HepG2 (cell line): Measurements from ENCODE around the gene PLXND1. TPM values are rescaled to one million over a fixed set of nuclear protein-coding genes. Genes with fewer than 3 reads are reported as not detected.

ENCODE experiments used
- SALL1 ChIP-seq: sonication (generic); formaldehyde crosslinking; IDR thresholded peaks from 2 replicates; pipeline ENCODE4 v1.8.0; 2022; ENCODE audit warnings: mild to moderate bottlenecking, missing genetic modification reagents
- STAG1 ChIP-seq: sonication (generic); formaldehyde crosslinking; IDR thresholded peaks from 2 replicates; pipeline ENCODE4 v1.4.0; 2020; ENCODE audit warnings: missing genetic modification reagents
- ZFY ChIP-seq: sonication (generic); formaldehyde crosslinking; IDR thresholded peaks from 2 replicates; pipeline ENCODE4 v1.4.0; 2020; ENCODE audit warnings: missing genetic modification reagents
- polyA plus RNA-seq, 8 experiments: library from polyadenylated mRNA; depleted of rRNA in 3 of 8; stranded (reverse) in 7 of 8; unstranded in 1 of 8; fragments of >200 nt; fragmentation: Illumina TruSeq in 4 of 8; extraction: Trizol in 4 of 8; gene quantifications; 2 replicates each; pipeline versions ENCODE4 v1.2.1 to v1.2.3, GENCODE V29; 2011 to 2016; ENCODE audit warnings: low read depth in 4 of 8, missing spikeins in 1 of 8, mixed read lengths in 1 of 8; ENCODE audit not compliant: insufficient read depth in 1 of 8
- total RNA-seq, 5 experiments: library from RNA; depleted of rRNA; stranded (reverse); fragments of >200 nt; fragmentation: Illumina TruSeq; extraction: Trizol; gene quantifications; 2 replicates each; pipeline ENCODE4 v1.2.3, GENCODE V29; 2016; ENCODE audit warnings: low read depth in 1 of 5
- TF ChIP-seq, protein P1 (sequence below): sonication (generic); formaldehyde crosslinking; conservative IDR thresholded peaks from 2 replicates; pipeline ENCODE4 v1.4.0; 2020; ENCODE audit warnings: mild to moderate bottlenecking, missing genetic modification reagents, moderate library complexity
- TF ChIP-seq, protein P2 (sequence below): sonication (generic); formaldehyde crosslinking; IDR thresholded peaks from 2 replicates; pipeline ENCODE4 v1.4.0; 2020; ENCODE audit warnings: missing genetic modification reagents
- TF ChIP-seq, protein P3 (sequence below): IDR thresholded peaks from 2 replicates; pipeline ENCODE4 v1.6.1; 2018; ENCODE audit warnings: missing genetic modification reagents, mild to moderate bottlenecking, missing compliant biosample characterization

PLXND1 gene
- total and polyA plus RNA-seq, 2 of the 13 experiments (the other 11 are each of a cell fraction or from before 2014, with no cell fraction given): 15.9 to 42.0 TPM

DNA sequence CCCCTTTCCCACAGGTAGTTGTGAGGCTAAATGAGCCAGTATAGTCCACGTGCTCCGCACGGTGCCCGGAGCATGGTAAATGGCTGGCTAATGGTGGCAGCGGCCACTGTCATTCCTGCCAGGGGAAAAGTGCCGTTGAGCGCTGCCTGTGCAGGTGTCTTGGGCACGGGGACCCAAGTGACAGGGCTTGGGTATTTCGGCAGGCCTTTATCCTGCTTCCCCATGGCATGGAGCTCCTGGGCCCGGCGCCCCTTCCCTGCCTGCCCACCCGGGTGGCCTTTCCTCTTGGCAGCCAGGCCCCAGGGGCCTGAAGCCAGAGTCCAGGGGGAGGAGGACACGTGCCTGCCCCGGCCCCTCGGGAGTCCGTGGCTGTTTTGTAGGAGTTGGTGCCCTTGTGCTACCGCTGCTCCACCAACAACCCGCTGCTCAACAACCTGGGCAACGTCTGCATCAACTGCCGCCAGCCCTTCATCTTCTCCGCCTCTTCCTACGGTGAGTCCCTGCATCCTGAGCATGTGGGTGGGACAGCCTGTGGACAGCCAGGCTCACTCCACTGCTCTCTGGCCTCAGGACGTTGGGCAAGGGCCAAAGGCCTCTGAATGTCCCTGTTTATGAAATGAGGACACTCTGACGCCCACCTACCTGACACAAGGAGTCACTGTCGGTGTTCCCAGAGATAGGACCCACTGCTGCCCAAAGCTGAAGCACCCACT lies 91.2 kb downstream of the PLXND1 start (continued):
- TF ChIP-seq, protein P1, sequence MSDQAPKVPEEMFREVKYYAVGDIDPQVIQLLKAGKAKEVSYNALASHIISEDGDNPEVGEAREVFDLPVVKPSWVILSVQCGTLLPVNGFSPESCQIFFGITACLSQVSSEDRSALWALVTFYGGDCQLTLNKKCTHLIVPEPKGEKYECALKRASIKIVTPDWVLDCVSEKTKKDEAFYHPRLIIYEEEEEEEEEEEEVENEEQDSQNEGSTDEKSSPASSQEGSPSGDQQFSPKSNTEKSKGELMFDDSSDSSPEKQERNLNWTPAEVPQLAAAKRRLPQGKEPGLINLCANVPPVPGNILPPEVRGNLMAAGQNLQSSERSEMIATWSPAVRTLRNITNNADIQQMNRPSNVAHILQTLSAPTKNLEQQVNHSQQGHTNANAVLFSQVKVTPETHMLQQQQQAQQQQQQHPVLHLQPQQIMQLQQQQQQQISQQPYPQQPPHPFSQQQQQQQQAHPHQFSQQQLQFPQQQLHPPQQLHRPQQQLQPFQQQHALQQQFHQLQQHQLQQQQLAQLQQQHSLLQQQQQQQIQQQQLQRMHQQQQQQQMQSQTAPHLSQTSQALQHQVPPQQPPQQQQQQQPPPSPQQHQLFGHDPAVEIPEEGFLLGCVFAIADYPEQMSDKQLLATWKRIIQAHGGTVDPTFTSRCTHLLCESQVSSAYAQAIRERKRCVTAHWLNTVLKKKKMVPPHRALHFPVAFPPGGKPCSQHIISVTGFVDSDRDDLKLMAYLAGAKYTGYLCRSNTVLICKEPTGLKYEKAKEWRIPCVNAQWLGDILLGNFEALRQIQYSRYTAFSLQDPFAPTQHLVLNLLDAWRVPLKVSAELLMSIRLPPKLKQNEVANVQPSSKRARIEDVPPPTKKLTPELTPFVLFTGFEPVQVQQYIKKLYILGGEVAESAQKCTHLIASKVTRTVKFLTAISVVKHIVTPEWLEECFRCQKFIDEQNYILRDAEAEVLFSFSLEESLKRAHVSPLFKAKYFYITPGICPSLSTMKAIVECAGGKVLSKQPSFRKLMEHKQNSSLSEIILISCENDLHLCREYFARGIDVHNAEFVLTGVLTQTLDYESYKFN (CRISPR knock-in tag): 0 out of 2 replicates have a peak, but pooled peaks have one; percentile 33
- TF ChIP-seq, protein P2, sequence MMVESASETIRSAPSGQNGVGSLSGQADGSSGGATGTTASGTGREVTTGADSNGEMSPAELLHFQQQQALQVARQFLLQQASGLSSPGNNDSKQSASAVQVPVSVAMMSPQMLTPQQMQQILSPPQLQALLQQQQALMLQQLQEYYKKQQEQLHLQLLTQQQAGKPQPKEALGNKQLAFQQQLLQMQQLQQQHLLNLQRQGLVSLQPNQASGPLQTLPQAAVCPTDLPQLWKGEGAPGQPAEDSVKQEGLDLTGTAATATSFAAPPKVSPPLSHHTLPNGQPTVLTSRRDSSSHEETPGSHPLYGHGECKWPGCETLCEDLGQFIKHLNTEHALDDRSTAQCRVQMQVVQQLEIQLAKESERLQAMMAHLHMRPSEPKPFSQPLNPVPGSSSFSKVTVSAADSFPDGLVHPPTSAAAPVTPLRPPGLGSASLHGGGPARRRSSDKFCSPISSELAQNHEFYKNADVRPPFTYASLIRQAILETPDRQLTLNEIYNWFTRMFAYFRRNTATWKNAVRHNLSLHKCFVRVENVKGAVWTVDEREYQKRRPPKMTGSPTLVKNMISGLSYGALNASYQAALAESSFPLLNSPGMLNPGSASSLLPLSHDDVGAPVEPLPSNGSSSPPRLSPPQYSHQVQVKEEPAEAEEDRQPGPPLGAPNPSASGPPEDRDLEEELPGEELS: 0 out of 2 replicates have a peak, but pooled peaks have one; percentile 25
- peak; percentile 13; the same call in 1 of the 2 replicates for TF ChIP-seq STAG1
- TF ChIP-seq, protein P3, sequence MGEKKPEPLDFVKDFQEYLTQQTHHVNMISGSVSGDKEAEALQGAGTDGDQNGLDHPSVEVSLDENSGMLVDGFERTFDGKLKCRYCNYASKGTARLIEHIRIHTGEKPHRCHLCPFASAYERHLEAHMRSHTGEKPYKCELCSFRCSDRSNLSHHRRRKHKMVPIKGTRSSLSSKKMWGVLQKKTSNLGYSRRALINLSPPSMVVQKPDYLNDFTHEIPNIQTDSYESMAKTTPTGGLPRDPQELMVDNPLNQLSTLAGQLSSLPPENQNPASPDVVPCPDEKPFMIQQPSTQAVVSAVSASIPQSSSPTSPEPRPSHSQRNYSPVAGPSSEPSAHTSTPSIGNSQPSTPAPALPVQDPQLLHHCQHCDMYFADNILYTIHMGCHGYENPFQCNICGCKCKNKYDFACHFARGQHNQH: 0 out of 2 replicates have a peak, but pooled peaks have one; percentile 23
- TF ChIP-seq SALL1 (CRISPR knock-in tag): peak; percentile 50; the same call in 1 of the 2 replicates
- peak; percentile 43; the same call in 1 of the 2 replicates for TF ChIP-seq ZFY (CRISPR knock-in tag)
